Right lobe of liver (tissue), 6 donors: ENCODE results near the gene IFI30. TPM values are rescaled to one million over a fixed set of nuclear protein-coding genes. Genes with fewer than 3 reads are reported as not detected.

Experiments
- ATAC-seq, 4 donors: fragments of 200-7000 bp; cut with Tn5 transposase; one replicate each; pipeline ENCODE4 v1.9.1; 2020; ENCODE audit warnings: mild to moderate bottlenecking in 4 of 4, moderate library complexity in 4 of 4
- DNase-seq, 3 donors: peaks; one replicate each; pipeline ENCODE4 v3.0.0-alpha.2; 2020
- H3K27ac ChIP-seq, 3 donors: fragments of 200-600 bp; one replicate each; pipeline ENCODE4 v1.8.0; 2022
- H3K27me3 ChIP-seq, 2 donors: fragments of 200-600 bp; one replicate each; pipeline ENCODE4 v1.8.0; 2022
- H3K36me3 ChIP-seq, 4 donors: fragments of 200-600 bp; sonication (generic) in 1 of 4; one replicate each; pipeline versions ENCODE4 v1.5.1 to v1.8.0; 2017 to 2022; ENCODE audit warnings: control low read depth in 1 of 4
- H3K4me1 ChIP-seq, 4 donors: fragments of 200-600 bp; sonication (generic) in 1 of 4; one replicate each; pipeline versions ENCODE4 v1.5.1 to v1.8.0; 2017 to 2022; ENCODE audit warnings: control low read depth in 1 of 4
- H3K4me3 ChIP-seq, 3 donors: fragments of 200-600 bp; one replicate each; pipeline ENCODE4 v1.8.0; 2022
- H3K9me3 ChIP-seq, 4 donors: fragments of 200-600 bp; sonication (generic) in 1 of 4; one replicate each; pipeline versions ENCODE4 v1.5.1 to v1.8.0; 2017 to 2022; ENCODE audit warnings: control low read depth in 1 of 4
- CTCF ChIP-seq, 4 donors: fragments of 200-600 bp in 3 of 4; fragments of 450-650 bp in 1 of 4; IDR thresholded peaks; one replicate each; pipeline versions ENCODE4 v1.5.1 to v1.8.0; 2016 to 2022; ENCODE audit warnings: antibody characterized with exemption in 4 of 4, mild to moderate bottlenecking in 2 of 4
- POLR2A ChIP-seq: fragments of 450-650 bp; IDR thresholded peaks from one replicate; pipeline ENCODE4 v1.6.1; 2017; ENCODE audit warnings: antibody characterized with exemption, mild to moderate bottlenecking
- WGBS: methylation state at CpG from one replicate; pipeline ENCODE4 v1.1.6; 2018; ENCODE audit warnings: low coverage, low lambda C conversion rate; ENCODE audit not compliant: insufficient coverage; ENCODE audit errors: missing lambda C conversion rate; 5-methylcytosine and 5-hydroxymethylcytosine counted together
- intact Hi-C, 2 donors: fragments of 100-400 bp; cut with DNase I; formaldehyde crosslinking; loops; one replicate each; pipeline versions ENCODE4 v1.11.2 to v1.14.1; 2022
- total RNA-seq, 6 experiments: library from RNA; depleted of rRNA in 2 of 6; stranded (reverse); fragments of >200 nt in 2 of 6; fragmentation: NEBNext Ultra II Directional in 3 of 6; extraction: Animal tissue kit (Norgen Biotek cat#: 25700) in 3 of 6; gene quantifications; one replicate each; pipeline versions ENCODE4 v1.1.0 to v1.2.4, GENCODE V29; 2016 to 2023
- donor health status: DM: no; HTN: yes; CAD: no.
- donor health status: DM: no; HTN: no; CAD: no.
- donor health status: DM: no; HTN: no; CAD: no.
- donor health status: DM: no; HTN: yes; CAD: no.
- donor health status: DM: no; HTN: yes; CAD: no.

Gene IFI30
- total RNA-seq, 6 experiments from 2014 or later: 54.0 to 205 (median 91.8) TPM

GRCh38 chr19:18193388-18194180 is 20.0 kb downstream of the IFI30 start:
- H3K4me1 ChIP-seq: peaks cover 0 to 8% (median 2%) of the 10 kb centered on the region in 4 donors
- no peaks in the 10 kb centered on the region for H3K36me3 ChIP-seq
- WGBS: 21% methylated on average over 8 of the region's 46 CpGs
- no peaks in the 10 kb centered on the region for H3K27me3 ChIP-seq
- TF ChIP-seq CTCF (IDR thresholded peaks at IDR 0.05): no peak
- TF ChIP-seq POLR2A: no peak
- H3K9me3 ChIP-seq: no peaks in the 10 kb centered on the region
- intact Hi-C loops: no loop called here
- ATAC-seq: peak in 1 of 4 donors; percentile 4
- DNase-seq: peak in 1 of 3 donors; percentile 60
- H3K27ac ChIP-seq: peak overlapping the region in 2 of 3 donors; percentile 53 to 62
- peak overlapping the region; percentile 74 to 81 (median 76) for H3K4me3 ChIP-seq

GRCh38 chr19:18194181-18194530 is 20.5 kb downstream of the IFI30 start:
- no peaks in the 10 kb centered on the region for H3K36me3 ChIP-seq
- peaks cover 0 to 8% (median 2%) of the 10 kb centered on the region in 4 donors for H3K4me1 ChIP-seq
- no peaks in the 10 kb centered on the region for H3K9me3 ChIP-seq
- TF ChIP-seq CTCF (IDR thresholded peaks at IDR 0.05) (no peak), POLR2A (no peak)
- no peak overlapping the region for H3K27ac ChIP-seq
- ATAC-seq: no peak
- 76% methylated on average over 11 of the region's 12 CpGs for WGBS
- DNase-seq: no peak
- intact Hi-C loops: no loop called here
- H3K27me3 ChIP-seq: no peaks in the 10 kb centered on the region
- peak overlapping the region in 1 of 3 donors; percentile 76 for H3K4me3 ChIP-seq

- Histone ChIP-seq H3K4me3 (no peak overlapping the region), H3K9me3 (no peaks in the 10 kb centered on the region), H3K4me1 (peaks cover 0 to 8% (median 2%) of the 10 kb centered on the region in 4 donors), H3K27ac (no peak overlapping the region), H3K27me3 (no peaks in the 10 kb centered on the region), H3K36me3 (peaks cover 0 to 2% (median under 1%) of the 10 kb centered on the region in 4 donors)
- peak in 2 of 3 donors; percentile 48 to 59 for DNase-seq
- no peak for TF ChIP-seq CTCF (IDR thresholded peaks at IDR 0.05)
- no peak for TF ChIP-seq POLR2A
- intact Hi-C loops: no loop called here
- 63% methylated on average over 6 of the region's 27 CpGs for WGBS
- no peak for ATAC-seq
These were observed 21.1 kb downstream of the IFI30 start for GRCh38 chr19:18194554-18195238.

GRCh38 chr19:18196511-18196845 is 22.9 kb downstream of the IFI30 start:
- no peak for TF ChIP-seq CTCF (IDR thresholded peaks at IDR 0.05)
- TF ChIP-seq POLR2A: no peak
- WGBS: 86% methylated on average over 7 of the region's 7 CpGs

More at GRCh38 chr19:18196511-18196845, 22.9 kb downstream of the IFI30 start:
- H3K36me3 ChIP-seq: peaks cover 0 to 7% (median 1%) of the 10 kb centered on the region in 4 donors
- H3K4me1 ChIP-seq: peaks cover 0 to 8% (median 2%) of the 10 kb centered on the region in 4 donors
- no peak overlapping the region for H3K4me3 ChIP-seq
- ATAC-seq (no peak), DNase-seq (no peak)
- H3K27me3 ChIP-seq: no peaks in the 10 kb centered on the region
- intact Hi-C loops: no loop called here
- H3K9me3 ChIP-seq: no peaks in the 10 kb centered on the region
- no peak overlapping the region for H3K27ac ChIP-seq
